DOHH2 (cell line): Measurements from ENCODE around the gene SH3GL1.

Experiments used
- H3F3A ChIP-seq: fragments of 200-600 bp; sonication (generic), shearing (Covaris generic); 2 replicates; pipeline ENCODE4 v1.6.0; 2016; ENCODE audit warnings: antibody characterized with exemption, mild to moderate bottlenecking; ENCODE audit not compliant: control insufficient read depth, insufficient read depth
- H3K27ac ChIP-seq: fragments of 200-600 bp; sonication (generic); 2 replicates; pipeline ENCODE4 v1.5.1; 2014; ENCODE audit warnings: low read depth, mild to moderate bottlenecking, low read length, moderate library complexity
- H3K27me3 ChIP-seq: fragments of 200-600 bp; sonication (generic); 2 replicates; pipeline ENCODE4 v1.6.1; 2014; ENCODE audit warnings: mild to moderate bottlenecking, low read length, mixed read lengths; ENCODE audit not compliant: control insufficient read depth
- H3K36me3 ChIP-seq: fragments of 200-600 bp; sonication (generic); 2 replicates; pipeline ENCODE4 v1.6.1; 2014; ENCODE audit warnings: mild to moderate bottlenecking, low read length, moderate library complexity, mixed read lengths; ENCODE audit not compliant: control insufficient read depth
- H3K4me1 ChIP-seq: fragments of 200-600 bp; sonication (generic); 2 replicates; pipeline ENCODE4 v1.6.1; 2014; ENCODE audit warnings: mild to moderate bottlenecking, low read length, mixed read lengths; ENCODE audit not compliant: control insufficient read depth
- H3K4me2 ChIP-seq: fragments of 200-600 bp; sonication (generic); 2 replicates; pipeline ENCODE4 v1.6.0; 2014; ENCODE audit warnings: mild to moderate bottlenecking, low read length, moderate library complexity
- H3K4me3 ChIP-seq: fragments of 200-600 bp; sonication (generic); 2 replicates; pipeline ENCODE4 v1.5.1; 2014; ENCODE audit warnings: mild to moderate bottlenecking, low read length, mixed read lengths
- H3K79me2 ChIP-seq: fragments of 200-600 bp; sonication (generic); 2 replicates; pipeline ENCODE4 v1.6.1; 2014; ENCODE audit warnings: mild to moderate bottlenecking, low read length, mixed read lengths; ENCODE audit not compliant: control insufficient read depth
- H3K9me2 ChIP-seq: fragments of 200-600 bp; sonication (generic); replicated peaks from 2 replicates; pipeline ENCODE4 v1.6.1; 2014; ENCODE audit warnings: mild to moderate bottlenecking, low read length, mixed read lengths; ENCODE audit not compliant: control insufficient read depth
- H3K9me3 ChIP-seq: fragments of 200-600 bp; sonication (generic); 2 replicates; pipeline ENCODE4 v1.6.1; 2014; ENCODE audit warnings: antibody characterized with exemption, low read length, mixed read lengths; ENCODE audit not compliant: control insufficient read depth, insufficient read depth
- H4K20me1 ChIP-seq: fragments of 200-600 bp; sonication (generic); 2 replicates; pipeline ENCODE4 v1.6.0; 2014; ENCODE audit warnings: low read depth, mild to moderate bottlenecking, antibody characterized with exemption, low read length, moderate library complexity; ENCODE audit not compliant: control insufficient read depth, insufficient read depth
- CTCF ChIP-seq: fragments of 200-600 bp; sonication (generic); IDR thresholded peaks from one replicate; pipeline ENCODE4 v1.5.1; 2014; ENCODE audit warnings: antibody characterized with exemption, mild to moderate bottlenecking, low read depth, low read length; ENCODE audit not compliant: poor library complexity, severe bottlenecking
- EZH2phosphoT487 ChIP-seq: fragments of 200-600 bp; sonication (generic); IDR thresholded peaks from 2 replicates; pipeline ENCODE4 v1.6.1; 2017; ENCODE audit warnings: borderline replicate concordance, mild to moderate bottlenecking, antibody characterized with exemption, low read length, moderate library complexity, mixed read lengths

Gene SH3GL1

GRCh38 chr19:4346020-4346383 is 54.3 kb downstream of the SH3GL1 start:
- Histone ChIP-seq H3K9me3 (no peaks in the 10 kb centered on the region), H3K36me3 (peaks cover 3% of the 10 kb centered on the region), H3K27ac (no peak overlapping the region), H4K20me1 (no peaks in the 10 kb centered on the region), H3K9me2 (no peaks in the 10 kb centered on the region), H3K4me1 (peaks cover 14% of the 10 kb centered on the region), H3K79me2 (peaks cover 8% of the 10 kb centered on the region), H3F3A (no peaks in the 10 kb centered on the region), H3K4me2 (no peak overlapping the region), H3K4me3 (no peak overlapping the region), H3K27me3 (no peaks in the 10 kb centered on the region)
- TF ChIP-seq EZH2phosphoT487, result no peak
- no peak for TF ChIP-seq CTCF

- no peak overlapping the region for H3K4me2 ChIP-seq
Observed at GRCh38 chr19:4345342-4346019, 54.9 kb downstream of the SH3GL1 start.

GRCh38 chr19:4343370-4344307 is 56.7 kb downstream of the SH3GL1 start, which contains the start of gene MPND:
TSS of gene MPND (plus strand) at chr19:4343562. CDS start at chr19:4343594, 32 bp downstream.
- H3K9me3 ChIP-seq, result no peaks in the 10 kb centered on the region
- H3K79me2 ChIP-seq, result peaks cover 8% of the 10 kb centered on the region
- peak within 1 kb of the TSS; percentile 78 for H3K27ac ChIP-seq
- H3K4me2 ChIP-seq, result peak within 1 kb of the TSS; percentile 99
- H3K9me2 ChIP-seq, result no peaks in the 10 kb centered on the region
- peaks cover 16% of the 10 kb centered on the region for H3K4me1 ChIP-seq
- H3F3A ChIP-seq, result no peaks in the 10 kb centered on the region
- no peaks in the 10 kb centered on the region for H4K20me1 ChIP-seq
- H3K4me3 ChIP-seq, result peak within 1 kb of the TSS; percentile 96
- TF ChIP-seq CTCF, result no peak
- TF ChIP-seq EZH2phosphoT487, result no peak
- H3K36me3 ChIP-seq, result peaks cover 3% of the 10 kb centered on the region; the same call in 1 of the 2 replicates
- no peaks in the 10 kb centered on the region for H3K27me3 ChIP-seq

More at GRCh38 chr19:4345342-4346019, 54.9 kb downstream of the SH3GL1 start:
- H3K27ac ChIP-seq, result no peak overlapping the region
- no peaks in the 10 kb centered on the region for H3K9me2 ChIP-seq
- no peak overlapping the region for H3K4me3 ChIP-seq
- no peaks in the 10 kb centered on the region for H3K9me3 ChIP-seq
- H3K4me1 ChIP-seq, result peaks cover 14% of the 10 kb centered on the region
- H3K36me3 ChIP-seq, result peaks cover 3% of the 10 kb centered on the region
- H3K79me2 ChIP-seq, result peaks cover 8% of the 10 kb centered on the region
- no peaks in the 10 kb centered on the region for H3K27me3 ChIP-seq
- no peak for TF ChIP-seq CTCF
- TF ChIP-seq EZH2phosphoT487, result no peak
- H4K20me1 ChIP-seq, result no peaks in the 10 kb centered on the region
- no peaks in the 10 kb centered on the region for H3F3A ChIP-seq
